Limb (tissue), 2 donors: ENCODE results near the gene HIVEP3.
A peak's percentile ranks its signal among the peaks of the same experiment; 100 is the strongest.
"Not testable (repeated sequence)": the region's sequence is repeated elsewhere in the genome, so short reads cannot be mapped to it uniquely, and the experiment has no call there.

ENCODE experiments used
- DNase-seq, 2 donors: peaks; one replicate each; pipeline ENCODE4 v3.0.0-alpha.2; 2016; ENCODE audit errors: extremely low spot score in 2 of 2

The HIVEP3 gene

DNA sequence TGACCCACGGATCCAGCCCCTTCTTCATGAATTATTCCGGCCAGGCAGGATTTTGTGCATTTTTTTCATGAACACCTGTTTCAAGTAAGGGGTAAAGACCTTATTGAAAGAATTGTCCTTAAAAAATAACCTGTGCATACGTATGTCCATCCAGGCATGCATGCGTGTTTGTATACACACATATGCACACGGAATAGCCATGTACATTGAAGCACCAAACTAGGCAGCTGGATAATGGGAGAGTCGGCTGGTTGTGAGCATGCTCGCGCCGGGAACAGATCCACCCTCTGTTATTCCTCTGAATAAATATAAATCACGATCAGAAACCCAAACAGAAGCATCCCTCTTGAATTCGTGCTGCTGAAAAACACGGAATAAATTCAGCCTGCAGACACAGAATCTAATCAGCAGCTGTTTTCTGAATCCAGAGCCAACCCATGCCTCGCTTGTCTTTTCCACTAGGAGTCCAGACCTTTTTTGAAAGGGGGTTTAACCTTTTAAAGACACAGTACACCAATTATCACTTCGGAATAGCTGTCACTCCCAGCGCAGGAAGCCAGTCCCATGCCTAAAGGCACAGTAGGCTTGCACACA is at the start of gene HIVEP3:
HIVEP3 (minus strand) TSS at position 473 of the 594 bp plus-strand sequence.
- DNase-seq, result peak in 1 of 2 donors; percentile 51

GRCh38 chr1:41964400-41964799 is 45.7 kb upstream of the HIVEP3 start:
- DNase-seq, result no peak

- no peak for DNase-seq
Observed at GRCh38 chr1:41963636-41964035, 44.9 kb upstream of the HIVEP3 start.

GRCh38 chr1:41958015-41958673 is 39.4 kb upstream of the HIVEP3 start:
- no peak for DNase-seq

GRCh38 chr1:41957568-41957967 is 38.8 kb upstream of the HIVEP3 start:
- DNase-seq, result no peak

DNA sequence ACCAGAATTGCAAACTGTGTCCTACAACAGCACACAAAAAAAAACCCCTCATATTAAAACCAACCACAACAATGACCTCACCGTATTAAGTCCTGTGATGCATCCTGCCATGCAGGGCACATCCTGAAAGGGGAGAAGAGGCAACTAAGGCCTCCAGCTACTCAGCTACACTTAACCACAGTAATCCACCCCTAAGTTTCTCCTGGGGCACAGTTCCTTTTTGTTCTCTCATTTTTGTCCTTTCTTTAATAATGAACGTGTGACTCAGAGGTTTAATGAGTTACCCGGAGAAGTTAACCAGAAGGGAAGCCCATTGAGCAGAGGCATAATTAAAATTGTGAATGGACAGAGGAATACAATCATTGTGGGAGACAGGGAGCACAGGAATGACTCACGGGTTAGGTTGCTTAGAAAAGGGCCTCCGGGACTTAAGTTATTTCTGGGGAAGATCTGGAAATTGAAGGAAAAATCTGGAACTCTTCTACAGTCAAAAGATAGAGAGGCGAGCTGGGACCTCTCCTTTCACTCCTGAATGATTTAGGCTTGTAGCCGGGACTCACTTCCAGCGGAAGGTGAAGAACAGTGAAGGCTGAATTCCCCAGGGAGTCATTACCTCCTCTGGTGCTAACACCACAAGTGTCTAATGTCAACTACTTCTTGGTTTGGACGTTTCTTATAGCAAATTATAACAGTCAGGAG is 36.9 kb upstream of the HIVEP3 start:
- no peak for DNase-seq

DNA sequence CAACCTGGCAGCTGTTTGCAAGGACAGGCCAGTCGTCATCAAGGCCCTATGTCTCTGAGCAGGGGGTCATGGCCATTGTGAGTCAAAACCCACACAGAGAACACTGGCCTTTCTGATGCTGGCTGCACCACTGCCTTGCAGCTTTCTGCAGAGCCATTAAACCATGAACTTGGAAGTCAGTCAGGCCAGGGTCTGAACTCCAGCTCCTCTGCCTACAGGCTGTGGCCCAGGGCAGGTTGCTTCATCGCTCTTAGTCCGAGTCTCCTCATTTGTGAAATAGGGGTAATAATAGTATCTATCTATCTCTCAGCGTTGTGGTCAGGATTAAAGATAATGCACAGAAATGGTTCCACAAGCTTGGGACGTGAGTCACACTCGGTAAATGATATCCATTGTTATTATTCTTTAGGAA is 35.8 kb upstream of the HIVEP3 start:
- DNase-seq, result no peak

GRCh38 chr1:41953291-41953690 is 34.6 kb upstream of the HIVEP3 start:
- DNase-seq, result no peak

GRCh38 chr1:41952208-41952607 is 33.5 kb upstream of the HIVEP3 start:
- no peak for DNase-seq

- DNase-seq, result not testable (repeated sequence)
Observed at GRCh38 chr1:41951492-41951891, 32.8 kb upstream of the HIVEP3 start.

DNA sequence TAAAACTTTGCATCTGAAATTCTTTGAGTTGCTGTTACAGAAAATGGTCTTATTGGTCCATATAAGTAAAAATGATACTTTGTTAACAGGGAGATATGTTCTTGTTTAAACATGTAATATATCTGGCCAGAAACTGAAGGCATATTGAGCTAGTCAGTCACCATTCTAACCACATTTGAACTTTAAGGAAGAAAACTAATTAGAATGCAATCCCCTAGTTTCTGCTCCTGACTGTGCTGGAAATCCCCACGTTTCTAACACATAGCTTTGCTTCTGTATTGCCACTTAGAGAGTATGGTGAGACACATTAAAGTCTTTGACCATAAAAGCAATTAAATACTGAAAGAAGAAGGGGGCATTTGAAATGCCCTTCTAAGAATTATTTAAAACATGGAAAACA is 32.1 kb upstream of the HIVEP3 start:
- no peak for DNase-seq

- not testable (repeated sequence) for DNase-seq
Observed at GRCh38 chr1:41945946-41946345, 27.2 kb upstream of the HIVEP3 start.

DNA sequence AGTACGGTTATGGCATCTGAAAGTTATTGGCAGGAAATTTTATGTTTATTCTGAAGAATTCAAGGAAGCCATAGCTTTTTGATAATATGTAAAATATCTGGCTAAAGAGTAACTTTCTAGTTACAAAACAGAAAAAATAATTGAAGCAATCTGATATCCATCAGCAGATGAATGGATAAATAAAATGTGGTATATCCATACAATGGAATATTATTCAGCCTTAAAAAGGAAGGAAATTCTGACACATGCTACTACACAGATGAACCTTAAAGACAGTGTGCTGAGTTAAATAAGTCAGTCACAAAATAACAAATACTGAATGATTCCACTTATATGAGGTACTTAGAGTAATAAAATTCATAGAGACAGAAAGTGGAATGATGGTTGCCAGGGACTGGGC is 25.0 kb upstream of the HIVEP3 start:
- DNase-seq, result no peak

GRCh38 chr1:41942278-41942677 is 23.6 kb upstream of the HIVEP3 start:
- DNase-seq, result no peak

- DNase-seq, result no peak
Observed at GRCh38 chr1:41941381-41941780, 22.7 kb upstream of the HIVEP3 start.

DNA sequence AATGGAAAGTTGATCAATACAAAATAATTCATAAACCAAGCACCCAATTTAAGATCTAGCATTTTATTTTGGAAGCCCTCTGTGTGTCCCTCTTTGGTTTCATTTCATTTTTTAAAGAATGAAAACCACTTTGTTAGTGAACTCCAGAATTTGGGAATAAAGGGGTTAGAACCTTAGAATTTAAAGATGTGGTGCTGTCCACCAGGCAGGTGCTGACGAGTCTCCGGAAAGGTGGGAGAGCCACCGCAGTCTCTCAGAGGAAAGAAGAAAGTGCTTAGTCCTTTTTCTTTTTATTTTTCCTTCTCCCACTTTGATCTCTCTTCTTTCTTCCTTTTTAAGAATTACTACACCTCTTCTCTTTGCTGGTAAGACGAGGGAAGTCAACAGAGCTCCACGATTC is 20.5 kb upstream of the HIVEP3 start:
- DNase-seq, result no peak

- no peak for DNase-seq
Observed at GRCh38 chr1:41936107-41936506, 17.4 kb upstream of the HIVEP3 start.

GRCh38 chr1:41935226-41935625 is 16.5 kb upstream of the HIVEP3 start:
- DNase-seq, result no peak

DNA sequence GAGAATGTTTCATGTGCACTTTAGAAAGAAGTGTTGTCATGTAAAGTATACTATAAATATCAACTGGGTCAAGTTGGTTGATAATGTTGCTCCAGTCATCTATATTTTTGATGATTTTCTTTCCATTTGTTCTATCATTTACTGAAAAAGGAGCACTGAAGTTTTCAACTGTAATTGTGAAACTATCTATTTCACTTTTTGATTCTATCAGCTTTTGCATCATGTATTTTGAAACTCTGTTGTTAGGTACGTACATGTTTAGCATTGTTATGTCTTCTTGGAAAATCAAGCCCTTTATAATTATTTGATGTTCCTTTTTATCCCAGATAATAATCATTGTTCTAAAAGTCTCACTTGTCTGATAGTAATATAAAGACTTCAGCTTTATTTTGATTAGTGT is 14.4 kb upstream of the HIVEP3 start:
- DNase-seq, result no peak

GRCh38 chr1:41931578-41931977 is 12.9 kb upstream of the HIVEP3 start:
- no peak for DNase-seq

DNA sequence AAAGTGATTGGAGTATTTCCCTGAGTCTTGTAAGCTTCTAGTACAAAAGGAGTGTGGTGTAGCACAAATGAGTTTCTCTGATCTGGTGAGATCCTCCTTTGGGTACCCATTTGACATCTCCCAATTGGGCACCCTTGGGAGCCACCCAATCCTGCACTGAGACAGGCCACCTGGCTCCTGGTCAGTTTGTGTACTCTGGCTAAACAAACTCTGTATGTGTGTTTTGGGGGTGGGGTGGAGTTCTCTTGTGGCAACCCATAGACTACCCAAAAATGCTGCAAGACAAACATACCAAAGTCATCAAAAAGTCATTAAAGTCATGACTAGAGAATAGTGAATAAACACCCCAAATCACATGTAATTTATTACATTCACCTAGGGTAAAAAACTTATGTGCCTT is 8.4 kb upstream of the HIVEP3 start:
- no peak for DNase-seq

DNA sequence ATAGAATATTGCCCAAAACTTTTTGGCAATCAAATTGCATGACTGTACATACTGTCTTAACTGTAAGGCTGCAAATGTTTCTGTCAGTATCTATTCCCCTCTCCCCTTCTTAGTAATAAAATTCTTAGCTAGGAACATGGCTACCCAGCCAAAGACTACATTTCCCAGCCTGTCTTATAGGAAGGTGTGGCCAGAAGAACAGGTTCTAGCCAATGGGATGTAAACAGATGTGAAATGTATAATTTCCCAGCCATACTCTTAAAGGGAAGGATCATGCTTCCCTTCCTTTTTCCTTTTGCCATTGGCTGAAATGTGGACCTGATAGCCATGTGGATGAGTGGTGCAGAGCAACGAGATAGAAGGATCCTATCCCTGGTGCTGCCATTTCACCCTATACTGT is 7.0 kb upstream of the HIVEP3 start:
- no peak for DNase-seq

DNA sequence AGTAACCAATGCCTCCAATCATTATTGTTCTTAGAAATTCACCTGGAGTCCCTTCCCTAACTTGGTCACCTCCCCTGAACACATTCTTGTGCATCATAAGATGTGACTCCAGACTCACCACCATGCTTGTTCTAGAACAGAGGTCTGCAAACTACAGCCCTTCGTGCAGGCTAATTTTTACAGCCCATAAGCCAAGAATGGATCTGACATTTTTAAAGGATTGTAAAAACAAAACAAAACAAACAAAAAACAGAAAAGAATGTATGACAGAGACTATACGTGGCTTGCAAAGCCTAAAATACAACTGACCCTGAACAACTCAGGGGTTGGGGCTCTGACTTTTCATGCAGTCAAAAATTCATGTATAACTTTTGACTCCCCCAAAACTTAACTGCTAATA is 6.2 kb upstream of the HIVEP3 start:
- DNase-seq, result no peak
